Left ventricle myocardium inferior (tissue), 1 donor: Measurements from ENCODE around the gene DCPS. TPM values are rescaled to one million over a fixed set of nuclear protein-coding genes. Genes with fewer than 3 reads are reported as not detected.
A peak's percentile ranks its signal among the peaks of the same experiment; 100 is the strongest.

Source experiments
- DNase-seq: peaks from one replicate; pipeline ENCODE4 v3.0.0-alpha.2; 2020
- H3K27ac ChIP-seq: fragments of 200-600 bp; replicated peaks from 2 replicates; pipeline ENCODE4 v1.8.0; 2021
- H3K27me3 ChIP-seq: fragments of 200-600 bp; 2 replicates; pipeline ENCODE4 v1.8.0; 2021; ENCODE audit warnings: low read depth
- H3K36me3 ChIP-seq: fragments of 200-600 bp; 2 replicates; pipeline ENCODE4 v1.8.0; 2021
- H3K4me1 ChIP-seq: fragments of 200-600 bp; 2 replicates; pipeline ENCODE4 v1.8.0; 2021
- H3K4me3 ChIP-seq: fragments of 200-600 bp; 2 replicates; pipeline ENCODE4 v1.8.0; 2021; ENCODE audit warnings: mild to moderate bottlenecking, moderate library complexity
- H3K9me3 ChIP-seq: fragments of 200-600 bp; replicated peaks from 2 replicates; pipeline ENCODE4 v1.8.0; 2021
- CTCF ChIP-seq: fragments of 200-600 bp; IDR thresholded peaks from 2 replicates; pipeline ENCODE4 v1.8.0; 2021; ENCODE audit warnings: antibody characterized with exemption, mild to moderate bottlenecking, borderline replicate concordance
- intact Hi-C: fragments of 100-400 bp; cut with micrococcal nuclease; formaldehyde crosslinking; loops from one replicate; pipeline ENCODE4 v1.11.0; 2022
- total RNA-seq: library from RNA; stranded (reverse); fragmentation: NEBNext Ultra II Directional; extraction: Animal tissue kit (Norgen Biotek cat#: 25700); gene quantifications from one replicate; pipeline ENCODE4 v1.2.1, GENCODE V29; 2021
- donor health status: DM: no; HTN: yes; CAD: no; lungs with severe emphysema.

DCPS gene
- total RNA-seq, 1 donor from 2014 or later: 12.1 TPM

DNA sequence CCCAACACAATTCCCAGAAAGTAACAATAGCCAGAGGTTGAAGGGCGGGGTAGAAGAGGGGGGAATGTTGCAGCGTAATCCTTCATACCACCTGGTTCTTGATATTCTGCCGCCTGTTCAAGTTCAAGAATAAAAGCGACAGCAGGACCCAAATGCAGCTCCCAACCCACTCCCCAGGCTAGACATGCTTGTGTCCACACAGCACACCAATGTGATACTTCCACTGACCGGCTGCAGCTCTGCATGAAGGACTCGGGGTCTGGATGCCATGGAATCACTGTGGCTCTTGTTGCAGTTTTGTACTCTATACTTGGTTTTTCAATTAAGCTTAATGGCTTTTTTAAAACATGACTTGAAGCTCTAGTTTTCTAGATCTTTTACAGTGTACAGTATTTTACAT lies 41.6 kb upstream of the DCPS start:
- H3K36me3 ChIP-seq: peaks cover 77% of the 10 kb centered on the region
- no peak for DNase-seq
- H3K9me3 ChIP-seq: no peaks in the 10 kb centered on the region
- no peak overlapping the region for H3K4me3 ChIP-seq
- no peaks in the 10 kb centered on the region for H3K27me3 ChIP-seq
- intact Hi-C loops: no loop called here
- TF ChIP-seq CTCF: no peak
- peaks cover 7% of the 10 kb centered on the region for H3K4me1 ChIP-seq
- H3K27ac ChIP-seq: no peak overlapping the region

- H3K4me3 ChIP-seq: no peak overlapping the region
- no peaks in the 10 kb centered on the region for H3K9me3 ChIP-seq
- intact Hi-C loops: no loop called here
- peaks cover 71% of the 10 kb centered on the region for H3K36me3 ChIP-seq
- peaks cover 20% of the 10 kb centered on the region for H3K4me1 ChIP-seq
- no peak for TF ChIP-seq CTCF
- no peaks in the 10 kb centered on the region for H3K27me3 ChIP-seq
- no peak overlapping the region for H3K27ac ChIP-seq
- no peak for DNase-seq
Measured at GRCh38 chr11:126263489-126263888, 40.4 kb upstream of the DCPS start.

DNA sequence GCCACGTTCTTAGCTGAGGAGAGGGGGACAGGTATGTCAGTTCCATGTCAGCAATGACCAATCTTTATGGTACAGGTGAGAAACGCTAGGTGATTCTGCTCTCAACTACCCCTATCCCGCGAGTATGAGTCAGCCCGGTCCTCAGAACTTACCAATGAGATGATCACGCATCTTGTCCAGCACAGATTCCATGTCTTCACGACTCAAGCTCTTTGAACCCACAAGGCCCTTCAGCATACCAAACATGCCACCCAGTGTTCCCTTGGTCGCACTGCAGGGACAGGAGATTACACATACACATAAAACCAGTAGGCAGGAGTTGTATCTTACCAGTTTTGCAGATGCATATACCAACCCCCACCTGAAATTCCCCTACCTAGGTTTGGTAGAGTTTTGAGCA lies 38.0 kb upstream of the DCPS start:
- H3K36me3 ChIP-seq: peaks cover 66% of the 10 kb centered on the region
- peak; percentile 21 for TF ChIP-seq CTCF

GRCh38 chr11:126267650-126268049 lies 36.2 kb upstream of the DCPS start:
- intact Hi-C loops: no loop called here
- Histone ChIP-seq H3K4me1 (peaks cover 25% of the 10 kb centered on the region), H3K4me3 (peak overlapping the region; percentile 86), H3K36me3 (peaks cover 55% of the 10 kb centered on the region), H3K9me3 (no peaks in the 10 kb centered on the region), H3K27ac (peak overlapping the region; percentile 93), H3K27me3 (no peaks in the 10 kb centered on the region)
- no peak for TF ChIP-seq CTCF
- no peak for DNase-seq

More for the DNA sequence above, 38.0 kb upstream of the DCPS start:
- H3K27ac ChIP-seq: no peak overlapping the region
- no peak overlapping the region for H3K4me3 ChIP-seq
- no peaks in the 10 kb centered on the region for H3K27me3 ChIP-seq
- intact Hi-C loops: no loop called here
- no peaks in the 10 kb centered on the region for H3K9me3 ChIP-seq
- peaks cover 28% of the 10 kb centered on the region for H3K4me1 ChIP-seq
- DNase-seq: no peak

GRCh38 chr11:126268361-126268707 lies 35.5 kb upstream of the DCPS start:
- H3K9me3 ChIP-seq: no peaks in the 10 kb centered on the region
- H3K27me3 ChIP-seq: no peaks in the 10 kb centered on the region
- peak overlapping the region; percentile 93 for H3K27ac ChIP-seq
- peaks cover 25% of the 10 kb centered on the region for H3K4me1 ChIP-seq
- intact Hi-C loops: no loop called here
- DNase-seq: no peak
- peaks cover 54% of the 10 kb centered on the region for H3K36me3 ChIP-seq
- H3K4me3 ChIP-seq: peak overlapping the region; percentile 86
- no peak for TF ChIP-seq CTCF
